NCI-H446 treated with DMSO at 0.1 percent for 48 hours (cell line): ENCODE measurements around the gene IER5.
"Not testable (repeated sequence)": the region's sequence is repeated elsewhere in the genome, so short reads cannot be mapped to it uniquely, and the experiment has no call there.

ENCODE experiments used
- DNase-seq: peaks from one replicate; lab custom pipeline; 2025; lab: John Stamatoyannopoulos, UW

The IER5 gene

DNA sequence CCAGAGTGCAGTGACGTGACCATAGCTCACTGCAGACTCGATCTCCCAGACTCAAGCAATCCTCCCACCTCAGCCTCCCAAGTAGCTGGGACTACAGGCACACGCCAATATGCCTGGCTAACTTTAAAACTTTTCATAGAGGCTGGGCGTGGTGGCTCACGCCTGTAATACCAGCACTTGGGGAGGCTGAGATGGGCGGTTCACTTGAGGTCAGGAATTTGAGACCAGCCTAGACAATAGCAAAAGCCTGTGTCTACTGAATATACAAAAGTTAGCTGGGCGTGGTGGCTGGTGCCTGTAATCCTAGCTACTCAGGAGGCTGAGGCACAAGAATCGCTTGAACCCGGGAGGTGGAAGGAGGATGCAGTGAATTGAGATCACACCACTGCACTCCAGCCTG is 27.5 kb downstream of the IER5 start:
- DNase-seq: not testable (repeated sequence)

DNA sequence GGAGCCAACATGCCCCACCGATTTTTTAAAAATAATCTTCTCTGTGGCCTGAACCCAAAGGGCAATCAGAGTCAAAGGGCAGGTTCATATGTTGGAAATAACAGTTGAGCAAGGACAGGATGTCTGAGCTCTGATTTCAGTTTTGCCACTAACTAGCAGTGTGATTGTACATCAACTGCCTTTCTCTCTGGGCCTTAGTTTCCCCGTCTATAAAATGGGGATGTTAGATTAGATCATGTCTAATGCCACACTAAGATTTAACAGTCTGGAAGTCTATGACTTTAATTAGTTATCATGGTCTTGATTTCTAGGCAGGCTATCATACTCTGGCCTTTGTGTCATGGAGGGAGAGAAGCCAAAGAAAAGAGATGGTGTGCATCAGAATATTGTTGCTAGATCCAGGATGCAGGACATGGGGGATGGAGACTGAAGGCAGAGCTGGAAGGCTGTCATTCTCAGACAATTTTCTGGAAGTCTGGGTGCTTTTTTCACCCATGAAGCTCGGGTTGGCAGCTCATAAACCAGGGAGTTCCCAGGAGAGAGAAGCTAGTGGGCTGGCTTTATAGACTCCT is 28.4 kb downstream of the IER5 start:
- DNase-seq: no peak

- DNase-seq: no peak
Observed at GRCh38 chr1:181117648-181118449, 29.3 kb downstream of the IER5 start.

- no peak for DNase-seq
Observed at GRCh38 chr1:181119093-181119989, 30.8 kb downstream of the IER5 start.

DNA sequence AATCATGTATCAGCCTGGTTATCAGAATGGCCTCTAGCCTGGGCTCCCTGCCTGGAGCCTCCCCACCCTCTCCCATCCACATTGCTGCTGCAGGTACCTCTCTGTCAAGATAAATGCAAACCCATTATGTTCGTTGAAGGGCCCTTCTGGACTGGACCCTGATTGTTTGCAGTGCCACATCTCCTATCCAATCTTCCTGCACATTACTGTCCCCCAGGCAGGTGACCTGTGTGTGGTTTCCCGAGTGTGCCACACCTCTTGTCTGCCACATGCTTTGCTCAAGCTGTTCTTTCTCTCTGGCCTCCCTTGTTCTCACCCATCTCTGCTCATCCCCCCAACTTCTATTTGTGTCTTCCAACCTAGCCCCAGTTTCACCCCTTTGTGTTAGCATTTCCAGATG is 32.4 kb downstream of the IER5 start:
- no peak for DNase-seq

GRCh38 chr1:181121498-181121897 is 33.0 kb downstream of the IER5 start:
- DNase-seq: no peak

DNA sequence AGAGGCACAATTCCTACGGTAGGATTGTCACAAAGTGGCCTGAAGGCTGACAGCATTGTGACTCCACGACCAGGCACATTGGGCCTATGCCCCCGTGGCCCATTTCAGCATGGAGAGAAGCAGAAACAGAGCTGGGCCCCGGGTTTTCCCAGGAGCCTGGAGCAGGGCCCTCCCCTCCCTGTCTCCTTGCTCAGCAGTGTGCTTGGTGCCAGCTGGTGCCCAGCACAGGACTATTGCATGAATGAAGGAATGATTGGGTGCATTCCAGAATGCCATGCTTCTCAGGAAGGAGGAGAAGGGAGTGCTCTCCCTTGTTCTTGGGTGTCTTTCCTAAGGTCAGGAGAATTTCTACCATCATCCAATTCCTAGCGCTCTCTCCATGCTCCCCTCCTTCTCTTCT is 33.7 kb downstream of the IER5 start:
- no peak for DNase-seq

DNA sequence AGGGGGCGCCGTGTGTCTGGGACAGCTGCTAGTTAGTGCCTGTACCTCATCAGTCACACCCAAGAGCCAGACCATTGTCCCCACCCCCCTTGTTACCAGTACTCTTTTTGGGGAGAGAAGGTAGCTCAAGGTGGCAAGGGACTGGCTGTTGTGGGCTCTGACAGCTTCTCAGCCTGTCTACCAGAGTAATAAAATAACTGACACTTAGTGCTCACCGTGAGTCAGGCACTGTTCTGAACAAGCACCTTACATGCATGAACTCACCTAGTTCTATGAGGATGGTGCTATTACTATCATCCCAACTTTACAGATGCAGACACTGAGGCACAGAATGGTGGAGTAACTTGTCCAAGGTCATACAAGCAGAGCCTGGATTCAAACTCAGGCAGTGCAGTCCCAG is 34.7 kb downstream of the IER5 start:
- DNase-seq: no peak

- DNase-seq: no peak
Observed at GRCh38 chr1:181124291-181124751, 35.8 kb downstream of the IER5 start.

GRCh38 chr1:181126289-181126688 is 37.8 kb downstream of the IER5 start:
- DNase-seq: no peak

- peak; percentile 47 for DNase-seq
Observed at GRCh38 chr1:181126871-181127587, 38.5 kb downstream of the IER5 start.

GRCh38 chr1:181127898-181128453 is 39.5 kb downstream of the IER5 start:
- no peak for DNase-seq

DNA sequence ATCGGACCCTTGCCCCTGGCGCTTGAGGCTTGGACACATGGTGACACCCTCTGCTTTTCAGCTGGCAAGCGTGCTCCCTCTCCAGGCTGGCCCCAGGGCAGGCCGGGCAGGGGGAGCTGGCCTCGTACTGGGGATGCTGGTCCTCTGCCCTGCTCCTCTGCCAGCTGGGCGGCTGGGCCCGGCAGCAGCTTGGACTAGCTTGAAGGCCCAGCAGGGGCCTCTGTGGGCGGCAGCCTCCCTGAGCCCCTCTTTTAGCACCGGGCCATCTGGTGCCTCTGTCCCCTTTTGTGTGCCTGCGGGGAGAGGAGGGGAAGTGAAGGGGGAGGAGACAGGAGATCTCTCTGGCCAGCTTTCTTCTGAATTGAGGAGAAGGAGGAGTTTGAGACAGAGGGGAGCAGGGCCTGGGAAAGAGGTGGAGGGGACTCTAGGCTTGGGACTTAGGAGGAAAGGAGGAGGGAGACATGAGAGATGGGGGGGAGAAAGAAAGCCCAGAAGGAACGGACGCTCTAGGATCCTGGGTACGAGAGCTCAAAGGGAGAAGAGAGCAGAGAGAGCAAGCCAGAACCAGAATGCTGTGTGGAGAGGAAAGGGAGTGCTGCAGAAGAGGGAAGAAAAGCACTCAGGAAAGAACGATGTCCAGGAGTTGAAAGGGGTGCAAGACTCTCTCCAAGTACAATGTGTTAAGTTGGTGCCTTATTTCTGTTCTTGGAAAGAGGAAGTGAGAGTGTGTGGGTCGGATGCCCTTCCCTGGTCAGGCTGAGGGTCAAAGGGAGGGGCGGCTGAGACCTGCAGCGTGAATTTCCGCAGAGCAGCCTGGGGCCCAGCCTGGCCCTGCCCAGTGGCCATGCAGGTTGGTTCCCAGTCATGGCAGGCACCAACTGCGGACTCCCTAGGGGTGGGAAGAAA is 40.3 kb downstream of the IER5 start:
- DNase-seq: peak; percentile 97

GRCh38 chr1:181129771-181130606 is 41.5 kb downstream of the IER5 start:
- peak; percentile 51 for DNase-seq

- DNase-seq: no peak
Observed at GRCh38 chr1:181131255-181131941, 42.9 kb downstream of the IER5 start.

DNA sequence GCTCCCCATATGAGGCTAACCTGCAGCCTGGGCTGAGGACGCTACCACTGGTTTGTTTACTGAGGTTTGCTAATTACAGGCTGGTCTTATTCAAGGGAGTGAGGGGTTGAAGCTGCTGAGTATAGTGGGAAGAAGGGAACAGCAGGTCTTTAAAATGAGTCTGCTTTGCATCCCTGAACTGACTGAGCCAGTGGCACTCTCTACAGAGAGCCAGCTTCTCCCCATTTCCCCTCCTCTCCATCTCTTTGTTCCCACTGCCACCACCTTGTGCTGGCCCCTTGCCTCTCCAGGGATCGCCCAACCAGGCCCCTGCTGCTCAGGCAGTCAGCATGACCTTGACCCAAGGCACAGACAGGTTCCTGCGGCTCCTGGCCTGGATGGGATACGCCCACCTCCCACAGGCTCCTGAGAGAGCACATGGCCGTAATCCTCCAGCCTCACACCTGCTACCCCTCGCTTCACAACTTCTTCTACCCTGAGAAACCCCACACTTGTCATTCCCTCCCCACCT is 45.0 kb downstream of the IER5 start:
- DNase-seq: no peak

GRCh38 chr1:181133969-181134418 is 45.5 kb downstream of the IER5 start:
- DNase-seq: no peak

DNA sequence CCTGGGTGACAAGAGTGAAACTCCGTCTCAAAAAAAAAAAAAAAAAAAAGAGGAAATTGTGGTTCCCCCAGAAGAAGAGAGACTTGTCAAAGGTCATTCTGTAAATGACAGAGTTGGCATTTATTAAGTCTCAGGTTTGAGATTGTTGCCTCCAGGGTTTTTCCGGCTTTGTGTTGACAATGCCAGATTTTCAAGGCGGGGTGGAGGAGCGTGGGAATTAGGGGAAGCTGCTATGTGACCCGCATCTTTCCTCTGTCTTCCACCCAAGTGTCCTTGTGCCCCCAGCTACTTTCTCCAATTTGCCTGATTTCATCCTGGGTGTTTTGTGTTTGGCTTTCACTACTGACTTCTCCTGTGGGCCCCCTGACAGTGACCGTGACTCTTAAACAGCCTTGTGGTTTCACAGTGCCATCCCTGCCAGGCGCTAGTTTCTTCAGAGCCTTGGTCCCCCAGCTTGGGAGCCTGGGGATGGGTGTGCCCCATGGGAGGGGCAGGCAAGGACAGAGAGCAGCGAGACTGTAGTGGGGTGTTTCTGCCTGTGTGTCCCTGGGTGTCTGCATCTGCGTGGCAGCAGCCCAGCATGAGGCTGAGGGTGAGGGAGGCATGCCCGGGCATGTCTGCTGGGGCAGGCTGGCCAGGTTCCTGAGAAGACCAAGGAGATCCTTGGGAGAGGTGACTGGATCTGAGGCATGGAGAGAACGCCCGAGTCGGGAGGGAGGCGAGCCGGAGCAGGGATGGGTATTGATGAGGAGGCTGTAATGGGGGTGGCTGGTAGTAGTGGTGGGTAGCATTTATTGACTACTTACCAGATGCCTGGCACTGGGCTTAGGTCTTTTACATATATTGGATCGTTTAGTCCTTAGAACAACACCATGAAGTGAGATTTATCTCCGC is 46.3 kb downstream of the IER5 start:
- DNase-seq: peak; percentile 60
